Right cardiac atrium (tissue), 5 donors: ENCODE measurements around the gene SLC35F3. TPM values are rescaled to one million over a fixed set of nuclear protein-coding genes. Genes with fewer than 3 reads are reported as not detected.
A peak's percentile ranks its signal among the peaks of the same experiment; 100 is the strongest.

ENCODE experiments used
- ATAC-seq, 2 donors: fragments of 200-7000 bp; cut with Tn5 transposase; one replicate each; pipeline versions ENCODE4 v1.8.0 to v1.9.1; 2020; ENCODE audit warnings: moderate library complexity in 2 of 2, mild to moderate bottlenecking in 1 of 2
- DNase-seq, 3 donors: peaks; one replicate each; pipeline ENCODE4 v3.0.0-alpha.2; 2020
- H3K27ac ChIP-seq: one replicate; pipeline ENCODE4 v1.5.1; 2013; ENCODE audit warnings: mild to moderate bottlenecking, low read length, control low read depth, moderate library complexity
- H3K27me3 ChIP-seq: one replicate; pipeline ENCODE4 v1.6.1; 2013; ENCODE audit not compliant: control insufficient read depth, insufficient read depth
- H3K4me1 ChIP-seq: one replicate; pipeline ENCODE4 v1.6.1; 2013; ENCODE audit warnings: low read length; ENCODE audit not compliant: control insufficient read depth, insufficient read depth
- H3K4me3 ChIP-seq: one replicate; pipeline ENCODE4 v1.5.1; 2013; ENCODE audit warnings: low read length, control low read depth
- H3K9me3 ChIP-seq: one replicate; pipeline ENCODE4 v1.6.1; 2013; ENCODE audit warnings: low read length; ENCODE audit not compliant: control insufficient read depth
- WGBS: extraction: QIAGEN DNeasy Blood & Tissue Kit; methylation state at CpG from one replicate; pipeline ENCODE4 v1.1.7; 2013; 5-methylcytosine and 5-hydroxymethylcytosine counted together
- intact Hi-C, 4 donors: fragments of 100-400 bp; cut with DNase I; formaldehyde crosslinking; loops; one replicate each; pipeline versions ENCODE4 v1.11.0 to v1.14.0; 2022 to 2023
- polyA plus RNA-seq: library from polyadenylated mRNA; stranded (reverse); fragments of 200-250 nt; gene quantifications from one replicate; pipeline ENCODE4 v1.2.3, GENCODE V29; 2013
- total RNA-seq, 4 donors: library from RNA; stranded (reverse); fragmentation: NEBNext Ultra II Directional; extraction: Animal tissue kit (Norgen Biotek cat#: 25700); gene quantifications; one replicate each; pipeline ENCODE4 v1.2.1, GENCODE V29; 2021
- donor health status: healthy with polysubstance abuse.
- donor health status: DM: no; HTN: yes; CAD: no.
- donor health status: DM: no; HTN: no; CAD: no.
- donor health status: DM: no; HTN: yes; CAD: no; lungs with severe emphysema.
- donor health status: DM: yes; HTN: yes; CAD: no.

Gene SLC35F3
- total and polyA plus RNA-seq, 5 donors: 0.09 TPM; not detected in 4

DNA sequence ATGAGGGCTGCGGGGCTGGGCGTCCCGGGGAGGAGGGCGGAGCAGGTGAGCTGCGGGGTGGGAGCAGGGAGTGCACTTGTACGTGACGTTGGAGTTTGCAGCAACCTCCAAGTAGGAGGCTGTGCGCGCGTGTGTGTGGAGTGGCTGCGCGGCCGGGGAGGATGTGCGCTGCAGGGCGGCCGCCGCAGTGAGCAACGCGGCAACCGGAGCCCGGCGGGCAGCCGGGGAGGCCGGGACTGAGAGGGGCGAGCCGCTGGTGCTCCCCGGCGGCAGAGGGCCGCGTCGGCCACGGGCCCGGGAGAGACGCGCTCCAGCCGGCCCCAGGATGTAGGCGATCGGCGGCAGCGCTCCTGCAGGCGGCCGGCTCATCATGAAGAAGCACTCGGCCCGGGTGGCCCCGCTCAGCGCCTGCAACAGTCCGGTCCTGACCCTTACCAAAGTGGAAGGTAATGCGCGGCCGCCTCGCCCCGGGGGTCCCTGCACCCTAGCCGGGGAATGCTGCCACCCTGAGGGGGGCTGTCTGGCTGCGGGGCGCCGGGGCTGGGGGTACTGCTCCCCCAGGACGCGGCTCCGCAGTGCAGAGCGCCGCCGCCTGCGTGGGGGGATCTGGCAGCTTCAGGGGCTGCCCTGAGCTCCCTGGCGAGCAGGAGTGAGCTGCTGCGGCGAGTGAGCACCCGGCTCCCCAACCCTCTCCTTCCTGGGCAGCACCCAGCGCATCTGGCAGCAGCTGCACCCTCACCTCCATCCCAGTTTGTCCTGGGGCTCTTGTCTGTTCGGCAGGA is 309.8 kb downstream of the SLC35F3 start:
- H3K9me3 ChIP-seq: no peaks in the 10 kb centered on the region
- H3K27ac ChIP-seq: no peak overlapping the region
- peak; percentile 65 to 67 for ATAC-seq
- peak; percentile 18 to 72 (median 61) for DNase-seq
- peak overlapping the region; percentile 34 for H3K4me3 ChIP-seq
- H3K4me1 ChIP-seq: no peaks in the 10 kb centered on the region
- no peaks in the 10 kb centered on the region for H3K27me3 ChIP-seq
- intact Hi-C loops: no loop called here
- WGBS: 1% methylated on average over 69 of the region's 69 CpGs

DNA sequence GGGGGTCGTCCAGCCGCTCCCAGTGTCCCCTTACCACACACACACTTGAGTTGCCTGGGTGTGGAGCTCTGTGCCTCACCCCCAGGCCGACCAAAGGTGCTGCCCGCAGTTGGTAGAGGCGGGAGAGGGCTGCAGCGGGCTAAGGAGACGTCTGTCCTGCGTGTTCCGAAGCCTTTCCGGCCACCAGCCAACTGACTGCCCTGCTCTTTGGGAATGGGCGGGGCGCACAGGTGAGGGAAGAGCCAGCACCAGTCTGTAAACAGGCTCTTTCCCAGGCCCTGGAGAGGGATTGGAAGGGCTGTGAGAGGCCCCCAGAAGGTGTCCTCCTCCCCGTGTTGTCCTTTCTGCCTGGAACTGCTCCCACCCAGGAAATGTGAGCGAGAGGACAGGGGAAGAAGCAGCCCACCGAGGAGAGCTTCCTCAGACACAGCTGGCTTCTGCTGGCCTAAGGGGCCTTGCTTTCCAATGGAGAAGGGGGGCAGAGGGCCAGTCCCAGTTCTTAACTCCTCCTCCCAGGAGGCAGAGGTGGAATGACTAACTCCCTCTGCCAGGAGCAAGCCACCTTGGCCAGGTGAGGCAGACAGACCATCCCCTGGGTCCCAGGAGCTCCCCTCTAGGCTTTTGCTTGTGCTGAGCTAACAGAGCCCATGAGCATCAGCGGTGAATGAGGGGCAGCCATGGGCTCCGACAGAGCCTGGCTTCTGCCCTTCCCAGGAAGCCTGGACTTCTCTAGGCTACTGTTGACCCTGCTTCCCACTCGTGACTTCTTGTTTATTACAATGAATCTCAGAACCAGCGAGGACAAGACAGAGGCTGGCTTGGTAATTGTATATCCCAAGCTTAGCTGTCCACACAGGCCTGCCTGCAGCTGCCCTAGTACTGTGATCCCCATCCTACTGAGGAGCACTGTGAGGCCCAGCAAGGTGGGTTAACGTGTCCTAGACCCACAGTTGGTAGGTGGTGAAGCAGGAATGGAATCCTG is 310.7 kb downstream of the SLC35F3 start:
- no peaks in the 10 kb centered on the region for H3K4me1 ChIP-seq
- H3K27me3 ChIP-seq: no peaks in the 10 kb centered on the region
- ATAC-seq (no peak), DNase-seq (no peak)
- intact Hi-C loops: no loop called here
- WGBS: 37% methylated on average over 20 of the region's 20 CpGs
- H3K4me3 ChIP-seq: peak overlapping the region; percentile 34
- no peak overlapping the region for H3K27ac ChIP-seq
- no peaks in the 10 kb centered on the region for H3K9me3 ChIP-seq

DNA sequence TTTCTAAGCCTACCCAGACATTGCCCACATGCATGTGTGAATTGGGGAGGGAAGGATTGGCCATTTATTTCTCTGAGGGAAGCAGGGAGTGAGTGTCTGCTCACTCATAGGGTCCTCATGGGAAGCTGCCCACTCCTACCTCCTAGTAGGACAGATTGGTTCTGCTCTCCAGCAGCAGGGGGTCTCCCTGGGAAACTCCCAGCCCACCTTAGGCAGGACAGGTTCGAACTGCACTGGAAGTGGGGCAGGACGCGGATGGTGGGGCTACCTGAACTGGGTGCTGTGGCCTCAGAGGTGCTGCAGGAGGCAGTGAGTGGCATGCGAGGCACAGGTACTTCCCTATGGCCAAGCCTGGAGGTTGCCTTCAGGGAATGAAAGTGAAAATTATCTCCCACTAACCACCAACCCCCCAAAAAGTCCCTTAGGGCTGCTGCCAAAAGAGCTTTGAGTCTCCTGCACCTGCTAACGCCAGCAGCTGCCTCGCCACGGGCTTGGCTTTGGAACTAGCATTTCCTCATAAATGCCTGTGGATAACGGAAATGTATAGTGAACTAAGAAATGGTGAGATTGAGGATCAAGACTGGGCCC is 311.7 kb downstream of the SLC35F3 start:
- WGBS: 82% methylated on average over 8 of the region's 8 CpGs
- H3K27me3 ChIP-seq: no peaks in the 10 kb centered on the region
- ATAC-seq: no peak

DNA sequence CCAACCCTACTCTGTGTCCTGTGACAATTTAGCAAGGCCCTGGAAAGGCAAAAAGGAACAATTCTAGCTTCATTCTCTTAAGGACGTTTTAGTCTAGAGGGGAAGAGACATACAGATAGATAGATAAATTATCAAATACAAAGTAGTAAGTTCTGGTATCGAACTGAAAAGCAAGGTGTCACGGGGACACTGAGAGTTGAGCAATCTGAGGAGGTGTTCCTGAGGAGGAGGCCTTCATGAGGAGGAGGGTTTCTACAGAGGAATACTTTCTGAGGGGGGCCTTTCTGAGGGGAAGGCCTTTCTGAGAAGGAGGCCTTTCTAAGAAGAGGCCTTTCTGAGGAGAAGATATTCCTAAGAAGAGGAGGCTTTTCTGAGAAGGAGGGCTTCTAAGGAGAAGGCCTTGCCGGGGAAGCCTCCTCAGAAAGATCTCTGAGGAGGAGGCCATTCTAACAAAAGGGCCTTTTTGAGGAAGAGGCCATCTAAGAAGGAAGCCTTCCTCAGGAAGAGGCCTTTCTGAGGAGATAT is 312.9 kb downstream of the SLC35F3 start:
- 76% methylated on average over 4 of the region's 4 CpGs for WGBS
- H3K4me3 ChIP-seq: no peak overlapping the region
- DNase-seq: no peak
- no peaks in the 10 kb centered on the region for H3K4me1 ChIP-seq
- no peak for ATAC-seq
- no peaks in the 10 kb centered on the region for H3K27me3 ChIP-seq
- no peak overlapping the region for H3K27ac ChIP-seq
- intact Hi-C loops: no loop called here
- H3K9me3 ChIP-seq: no peaks in the 10 kb centered on the region

More for the DNA sequence above, 311.7 kb downstream of the SLC35F3 start:
- H3K27ac ChIP-seq: no peak overlapping the region
- intact Hi-C loops: no loop called here
- H3K4me1 ChIP-seq: no peaks in the 10 kb centered on the region
- no peaks in the 10 kb centered on the region for H3K9me3 ChIP-seq
- no peak overlapping the region for H3K4me3 ChIP-seq
- DNase-seq: no peak

DNA sequence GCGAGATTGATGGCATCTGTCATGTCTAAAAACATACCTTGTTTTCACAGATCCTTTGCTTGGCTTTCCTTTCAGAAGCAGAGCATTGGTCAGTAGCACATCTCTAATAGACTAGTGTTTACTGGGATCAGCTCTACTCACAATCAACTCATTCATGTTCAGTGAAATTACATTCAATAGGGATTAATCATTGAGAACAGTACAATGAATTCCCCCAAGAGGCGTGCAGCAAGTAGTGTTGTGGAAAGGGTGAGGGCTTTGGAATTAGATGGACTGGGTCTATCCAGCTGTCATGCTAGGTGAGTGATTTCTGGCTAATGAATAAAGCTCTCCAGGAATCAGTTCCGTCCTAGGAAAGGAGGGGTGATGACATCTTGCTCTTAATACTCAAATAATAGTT is 313.6 kb downstream of the SLC35F3 start:
- ATAC-seq (no peak), DNase-seq (no peak)
- Histone ChIP-seq H3K4me3 (no peak overlapping the region), H3K9me3 (no peaks in the 10 kb centered on the region), H3K27me3 (no peaks in the 10 kb centered on the region), H3K4me1 (no peaks in the 10 kb centered on the region), H3K27ac (no peak overlapping the region)
- 83% methylated on average over 3 of the region's 3 CpGs for WGBS
- intact Hi-C loops: no loop called here

DNA sequence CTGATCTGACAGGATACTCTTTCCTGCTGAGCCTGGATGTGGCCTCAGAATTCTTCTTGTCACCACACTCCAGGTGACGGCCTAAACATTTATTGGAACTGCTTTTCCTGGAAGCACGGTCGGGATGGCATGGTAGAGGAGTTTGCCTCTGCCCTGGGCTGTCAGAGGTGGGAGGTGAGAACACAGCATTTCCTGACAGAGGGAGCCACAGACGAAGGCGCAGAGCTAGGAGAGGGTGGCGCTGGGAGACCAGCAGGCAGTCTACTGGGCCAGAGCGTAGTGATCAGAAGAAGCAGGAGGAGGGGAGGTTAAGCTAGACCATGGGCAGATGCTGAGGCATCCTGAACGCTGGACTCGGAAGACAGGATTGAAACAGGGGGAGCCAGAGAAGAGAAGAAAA is 315.2 kb downstream of the SLC35F3 start:
- H3K27me3 ChIP-seq: no peaks in the 10 kb centered on the region
- no peak overlapping the region for H3K27ac ChIP-seq
- WGBS: 79% methylated on average over 9 of the region's 9 CpGs
- no peaks in the 10 kb centered on the region for H3K4me1 ChIP-seq
- DNase-seq (no peak), ATAC-seq (no peak)
- H3K4me3 ChIP-seq: no peak overlapping the region
- no peaks in the 10 kb centered on the region for H3K9me3 ChIP-seq
- intact Hi-C loops: no loop called here

DNA sequence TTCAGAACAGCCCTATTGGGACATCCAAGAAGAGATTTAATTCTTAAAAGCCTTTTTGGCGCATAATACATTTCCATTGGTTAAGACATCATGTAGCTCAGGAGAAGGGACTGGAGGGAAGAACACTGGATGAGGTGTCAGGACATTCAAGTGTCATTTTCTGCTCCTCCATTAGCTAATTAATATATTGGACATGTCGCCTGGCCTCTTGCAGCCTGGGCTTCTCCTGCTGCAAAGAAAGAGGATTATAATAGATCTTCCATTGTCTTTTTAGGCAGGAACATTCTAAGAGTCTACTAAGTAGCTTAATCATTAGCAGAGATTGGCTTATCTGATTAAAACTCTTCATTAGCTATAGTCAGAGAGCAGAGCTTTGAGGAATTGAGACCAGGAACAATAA is 317.1 kb downstream of the SLC35F3 start:
- Histone ChIP-seq H3K4me3 (no peak overlapping the region), H3K27me3 (no peaks in the 10 kb centered on the region), H3K27ac (no peak overlapping the region), H3K9me3 (no peaks in the 10 kb centered on the region), H3K4me1 (no peaks in the 10 kb centered on the region)
- DNase-seq (no peak), ATAC-seq (no peak)
- intact Hi-C loops: no loop called here
- WGBS: 86% methylated on average over 2 of the region's 2 CpGs

DNA sequence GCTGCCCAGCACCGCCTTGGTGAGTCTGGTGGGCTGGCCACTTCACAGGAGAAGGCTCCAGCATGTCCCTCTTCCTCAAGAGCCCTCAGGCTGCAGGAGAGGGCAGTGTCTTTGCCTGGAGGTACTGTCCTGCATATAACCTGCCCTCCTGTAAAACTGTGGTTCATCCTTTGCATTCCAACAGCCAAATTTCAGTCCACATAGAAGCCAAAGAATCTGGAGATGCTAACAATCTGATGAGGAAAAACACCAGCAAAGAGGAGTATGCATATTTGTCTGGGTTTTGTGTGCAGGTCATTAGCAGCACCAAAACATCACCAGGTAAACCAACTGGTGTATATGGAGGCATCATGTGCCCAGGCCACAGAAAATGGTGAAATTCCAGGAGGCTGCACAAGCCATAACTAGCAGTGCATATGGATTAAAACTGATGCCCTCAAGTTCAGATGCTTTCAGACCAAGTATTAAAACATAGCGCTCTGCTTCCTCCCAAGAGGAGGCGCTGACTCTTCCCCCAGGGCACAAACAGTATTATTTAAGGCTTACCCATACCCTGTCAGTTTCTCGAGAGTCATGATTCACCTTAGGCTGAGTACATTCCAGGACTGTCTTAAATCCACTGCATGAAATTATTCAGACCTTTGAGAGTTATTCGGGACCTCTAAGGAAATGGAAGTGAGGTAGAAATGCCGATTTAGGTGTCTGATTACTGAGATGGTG is 318.2 kb downstream of the SLC35F3 start:
- no peak for DNase-seq
- ATAC-seq: no peak
- H3K4me3 ChIP-seq: no peak overlapping the region
- H3K27ac ChIP-seq: no peak overlapping the region
- intact Hi-C loops: no loop called here
- H3K9me3 ChIP-seq: no peaks in the 10 kb centered on the region
- H3K27me3 ChIP-seq: no peaks in the 10 kb centered on the region
- H3K4me1 ChIP-seq: no peaks in the 10 kb centered on the region
- WGBS: 74% methylated on average over 6 of the region's 6 CpGs

DNA sequence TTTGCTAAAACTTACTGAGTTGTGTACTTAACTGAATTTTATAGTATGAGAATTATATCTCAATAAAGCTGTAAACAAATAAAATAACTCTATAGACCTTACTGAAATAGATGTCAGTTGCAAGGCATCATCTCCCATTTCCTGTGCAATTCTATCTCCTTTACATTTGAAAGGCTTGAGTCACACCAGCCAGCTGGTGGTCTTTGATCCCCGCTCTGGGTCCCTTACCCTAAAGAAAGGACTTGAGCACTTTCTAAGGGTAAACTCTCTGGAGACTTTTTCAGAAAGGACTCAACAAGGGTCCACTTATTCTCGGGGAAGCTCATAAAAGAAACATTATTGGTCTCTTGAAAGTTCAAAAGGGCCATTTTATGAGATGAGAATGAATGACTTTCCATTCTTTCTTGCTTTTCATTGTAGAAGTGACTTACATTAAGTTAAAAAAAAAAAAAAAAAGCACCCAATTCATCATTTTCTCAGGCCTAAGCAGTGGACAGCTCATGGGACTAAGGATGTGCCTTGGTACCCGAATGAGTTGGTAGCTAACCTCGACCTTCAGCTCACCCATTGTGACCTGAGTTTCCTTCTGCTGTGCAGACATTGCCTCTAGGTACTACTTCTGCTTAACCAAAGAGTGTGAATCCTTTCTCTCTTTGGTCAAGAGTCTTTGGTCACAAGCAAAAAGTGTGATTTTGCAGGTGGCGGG is 321.8 kb downstream of the SLC35F3 start:
- WGBS: 72% methylated on average over 5 of the region's 5 CpGs
- no peaks in the 10 kb centered on the region for H3K27me3 ChIP-seq
- H3K9me3 ChIP-seq: no peaks in the 10 kb centered on the region
- no peaks in the 10 kb centered on the region for H3K4me1 ChIP-seq
- DNase-seq: no peak
- ATAC-seq: no peak
- H3K4me3 ChIP-seq: no peak overlapping the region
- intact Hi-C loops: no loop called here
- H3K27ac ChIP-seq: no peak overlapping the region

DNA sequence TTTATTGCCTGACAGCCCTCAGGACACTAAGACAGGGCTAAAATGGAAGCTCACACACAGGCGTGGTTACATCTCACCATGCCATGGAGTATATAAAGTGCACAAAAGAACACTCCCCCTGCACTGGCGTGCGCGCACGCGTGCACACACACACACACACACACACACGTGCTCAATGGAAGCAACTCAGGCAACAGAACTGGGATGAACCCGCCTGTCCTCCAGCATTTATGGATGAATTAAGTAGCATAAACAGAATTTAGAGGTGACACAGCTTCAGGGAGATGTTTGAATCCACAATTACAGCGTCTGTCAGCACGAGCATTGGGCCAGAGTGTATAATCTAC is 322.3 kb downstream of the SLC35F3 start:
- intact Hi-C loops: no loop called here
- ATAC-seq (no peak), DNase-seq (no peak)
- no peaks in the 10 kb centered on the region for H3K27me3 ChIP-seq
- H3K4me3 ChIP-seq: no peak overlapping the region
- H3K4me1 ChIP-seq: no peaks in the 10 kb centered on the region
- no peak overlapping the region for H3K27ac ChIP-seq
- WGBS: 89% methylated on average over 10 of the region's 10 CpGs
- H3K9me3 ChIP-seq: no peaks in the 10 kb centered on the region
